Daoy (cell line): ENCODE data around the gene TMPRSS3. TPM values are rescaled to one million over a fixed set of nuclear protein-coding genes. Genes with fewer than 3 reads are reported as not detected.
A peak's percentile ranks its signal among the peaks of the same experiment; 100 is the strongest.

Experiments used
- DNase-seq: peaks from one replicate; pipeline ENCODE4 v3.0.0-alpha.2; 2015; ENCODE audit warnings: low read depth
- total RNA-seq: library from RNA; depleted of rRNA; stranded (reverse); fragments of >200 nt; shearing (Covaris generic); gene quantifications from 2 replicates; pipeline ENCODE4 v1.2.3, GENCODE V29; 2014; rRNA removed

TMPRSS3 gene
- total RNA-seq, result 8.7 TPM in 1 of 2 replicates, not detected in the other

GRCh38 chr21:42395905-42396651 lies at the start of gene TMPRSS3:
TMPRSS3 (minus strand) TSS chr21:42396052; CDS start chr21:42395417, 635 bp downstream.
- DNase-seq, result peak; percentile 63

- DNase-seq, result no peak
These were observed 49.5 kb upstream of the TMPRSS3 start for GRCh38 chr21:42445311-42445710.

GRCh38 chr21:42444745-42445059 lies 48.9 kb upstream of the TMPRSS3 start:
- no peak for DNase-seq

GRCh38 chr21:42443876-42444744 lies 48.3 kb upstream of the TMPRSS3 start:
- DNase-seq, result peak; percentile 46

GRCh38 chr21:42443181-42443785 lies 47.4 kb upstream of the TMPRSS3 start:
- no peak for DNase-seq

- no peak for DNase-seq
These were observed 46.1 kb upstream of the TMPRSS3 start for GRCh38 chr21:42441963-42442362.

GRCh38 chr21:42440187-42440792 lies 44.4 kb upstream of the TMPRSS3 start:
- DNase-seq, result no peak

GRCh38 chr21:42439284-42440186 lies 43.7 kb upstream of the TMPRSS3 start:
- DNase-seq, result no peak

GRCh38 chr21:42438316-42439205 lies 42.7 kb upstream of the TMPRSS3 start:
- DNase-seq, result no peak

GRCh38 chr21:42437786-42438185 lies 41.9 kb upstream of the TMPRSS3 start:
- DNase-seq, result no peak

- no peak for DNase-seq
These were observed 41.1 kb upstream of the TMPRSS3 start for GRCh38 chr21:42436914-42437313.

GRCh38 chr21:42435833-42436232 lies 40.0 kb upstream of the TMPRSS3 start:
- no peak for DNase-seq

- no peak for DNase-seq
These were observed 39.5 kb upstream of the TMPRSS3 start for GRCh38 chr21:42435401-42435800.

GRCh38 chr21:42434884-42435283 lies 39.0 kb upstream of the TMPRSS3 start:
- no peak for DNase-seq

- DNase-seq, result peak; percentile 42
These were observed 38.2 kb upstream of the TMPRSS3 start for GRCh38 chr21:42433946-42434551.

- no peak for DNase-seq
These were observed 36.8 kb upstream of the TMPRSS3 start for GRCh38 chr21:42432695-42433094.

GRCh38 chr21:42431196-42431595 lies 35.3 kb upstream of the TMPRSS3 start:
- no peak for DNase-seq

- DNase-seq, result no peak
These were observed 34.7 kb upstream of the TMPRSS3 start for GRCh38 chr21:42430521-42430920.

GRCh38 chr21:42429856-42430255 lies 34.0 kb upstream of the TMPRSS3 start:
- DNase-seq, result no peak

GRCh38 chr21:42429021-42429420 lies 33.2 kb upstream of the TMPRSS3 start:
- DNase-seq, result no peak
